ENCODE results near the gene CYP27C1. TPM values are rescaled to one million over a fixed set of nuclear protein-coding genes. Genes with fewer than 3 reads are reported as not detected.

CYP27C1 gene
- total RNA-seq, 1 donor from 2014 or later: 4.5 TPM

GRCh38 chr2:127175041-127175721, 44.9 kb downstream of the CYP27C1 start:
- Mint-ChIP-seq H3K4me3 (no peak overlapping the region), H3K27ac (peak overlapping the region; percentile 68), H3K4me1 (peaks cover 22% of the 10 kb centered on the region), H3K27me3 (ENCODE audit: low read depth) (no peaks in the 10 kb centered on the region), H3K9me3 (peaks cover 14% of the 10 kb centered on the region), H3K36me3 (peaks cover 2% of the 10 kb centered on the region)
- TF ChIP-seq CTCF (IDR thresholded peaks at IDR 0.05; ENCODE audit: unreplicated experiment): no peak
- peak in 1 of 2 experiments; percentile 38 for DNase-seq (ENCODE audit: low spot score in 2 of 2, unreplicated experiment in 2 of 2)

- Mint-ChIP-seq H3K27me3 (ENCODE audit: low read depth) (no peaks in the 10 kb centered on the region), H3K4me1 (peaks cover 22% of the 10 kb centered on the region), H3K36me3 (no peaks in the 10 kb centered on the region), H3K27ac (peak overlapping the region; percentile 68), H3K9me3 (peaks cover 9% of the 10 kb centered on the region), H3K4me3 (no peak overlapping the region)
- no peak for DNase-seq (ENCODE audit: low spot score in 2 of 2, unreplicated experiment in 2 of 2)
- TF ChIP-seq CTCF (IDR thresholded peaks at IDR 0.05; ENCODE audit: unreplicated experiment): no peak
These were observed 45.5 kb downstream of the CYP27C1 start for GRCh38 chr2:127174640-127175039.

- no peaks in the 10 kb centered on the region for H3K36me3 Mint-ChIP-seq
- no peak overlapping the region for H3K27ac Mint-ChIP-seq
- no peak for TF ChIP-seq CTCF (IDR thresholded peaks at IDR 0.05; ENCODE audit: unreplicated experiment)
- DNase-seq (ENCODE audit: low spot score in 2 of 2, unreplicated experiment in 2 of 2): peak in 1 of 2 experiments; percentile 29
- no peaks in the 10 kb centered on the region for H3K27me3 Mint-ChIP-seq (ENCODE audit: low read depth)
- peaks cover 22% of the 10 kb centered on the region for H3K4me1 Mint-ChIP-seq
- no peak overlapping the region for H3K4me3 Mint-ChIP-seq
- H3K9me3 Mint-ChIP-seq: peaks cover 6% of the 10 kb centered on the region
These were observed 46.0 kb downstream of the CYP27C1 start for GRCh38 chr2:127174136-127174535.

GRCh38 chr2:127173057-127173456, 47.0 kb downstream of the CYP27C1 start:
- no peaks in the 10 kb centered on the region for H3K36me3 Mint-ChIP-seq
- H3K4me3 Mint-ChIP-seq: no peak overlapping the region
- peak in 1 of 2 experiments; percentile 30 for DNase-seq (ENCODE audit: low spot score in 2 of 2, unreplicated experiment in 2 of 2)
- TF ChIP-seq CTCF (IDR thresholded peaks at IDR 0.05; ENCODE audit: unreplicated experiment): no peak
- H3K9me3 Mint-ChIP-seq: no peaks in the 10 kb centered on the region
- H3K4me1 Mint-ChIP-seq: peaks cover 22% of the 10 kb centered on the region
- H3K27ac Mint-ChIP-seq: peak overlapping the region; percentile 54
- H3K27me3 Mint-ChIP-seq (ENCODE audit: low read depth): no peaks in the 10 kb centered on the region

DNA sequence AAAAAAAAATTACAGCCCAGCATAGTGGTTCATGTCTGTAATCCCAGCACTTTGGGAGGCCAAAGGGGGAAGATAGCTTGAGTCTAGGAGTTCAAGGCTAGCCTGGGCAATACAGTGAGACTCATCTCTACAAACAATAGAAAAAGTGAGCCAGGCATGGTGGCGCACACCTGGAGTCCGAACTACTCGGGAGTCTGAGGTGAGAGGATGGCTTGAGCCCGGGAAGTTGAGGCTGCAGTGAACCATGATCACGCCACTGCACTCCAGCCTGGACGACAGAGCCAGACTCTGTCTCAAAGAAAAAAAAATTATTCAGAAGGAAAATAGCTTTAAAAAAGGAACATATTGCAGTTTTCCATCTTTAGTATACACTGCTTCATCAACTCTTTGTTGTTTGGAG, 47.8 kb downstream of the CYP27C1 start:
- Mint-ChIP-seq H3K9me3 (no peaks in the 10 kb centered on the region), H3K4me1 (peaks cover 22% of the 10 kb centered on the region), H3K27ac (no peak overlapping the region), H3K27me3 (ENCODE audit: low read depth) (no peaks in the 10 kb centered on the region), H3K4me3 (no peak overlapping the region), H3K36me3 (no peaks in the 10 kb centered on the region)
- DNase-seq (ENCODE audit: low spot score in 2 of 2, unreplicated experiment in 2 of 2): peak in 1 of 2 experiments; percentile 7
- no peak for TF ChIP-seq CTCF (IDR thresholded peaks at IDR 0.05; ENCODE audit: unreplicated experiment)

All from mesothelial cell of epicardium (in vitro differentiated cells).